SK-N-MC (cell line): ENCODE data around the gene SIX2.
A peak's percentile ranks its signal among the peaks of the same experiment; 100 is the strongest.

Source experiments
- DNase-seq: peaks from one replicate; pipeline ENCODE4 v3.0.0-alpha.2; 2011; ENCODE audit warnings: low read depth, low spot score
- H3K27ac ChIP-seq: fragments of 200-600 bp; sonication (generic); 2 replicates; pipeline ENCODE4 v1.5.1; 2016; ENCODE audit warnings: mixed run types
- H3K36me3 ChIP-seq: fragments of 200-600 bp; sonication (generic); 2 replicates; pipeline ENCODE4 v1.6.1; 2017; ENCODE audit warnings: antibody characterized with exemption, low read length, mixed read lengths; ENCODE audit not compliant: insufficient read depth
- H3K4me3 ChIP-seq: fragments of 200-600 bp; sonication (generic); 2 replicates; pipeline ENCODE4 v1.5.1; 2016
- H3K9ac ChIP-seq: fragments of 200-600 bp; sonication (generic); 2 replicates; pipeline ENCODE4 v1.8.0; 2017; ENCODE audit warnings: mixed run types, mixed read lengths; ENCODE audit not compliant: insufficient read length
- H3K9me3 ChIP-seq: fragments of 200-600 bp; sonication (generic); 2 replicates; pipeline ENCODE4 v1.6.1; 2017; ENCODE audit warnings: low read depth, mild to moderate bottlenecking, antibody characterized with exemption, low read length, moderate library complexity, mixed read lengths
- EZH2 ChIP-seq: fragments of 200-600 bp; sonication (generic); IDR thresholded peaks from one replicate; pipeline ENCODE4 v1.6.1; 2017; ENCODE audit warnings: antibody characterized with exemption
- FOXP2 ChIP-seq: optimal IDR thresholded peaks from 2 replicates; pipeline ENCODE3; 2011; ENCODE audit warnings: mild to moderate bottlenecking, moderate library complexity; ENCODE audit not compliant: insufficient read depth; ENCODE audit errors: extremely low read length, control extremely low read depth
- POLR2AphosphoS5 ChIP-seq: IDR thresholded peaks from 2 replicates; pipeline ENCODE4 v1.6.1; 2012; ENCODE audit warnings: mild to moderate bottlenecking, low read depth, low read length, borderline replicate concordance

SIX2 gene

DNA sequence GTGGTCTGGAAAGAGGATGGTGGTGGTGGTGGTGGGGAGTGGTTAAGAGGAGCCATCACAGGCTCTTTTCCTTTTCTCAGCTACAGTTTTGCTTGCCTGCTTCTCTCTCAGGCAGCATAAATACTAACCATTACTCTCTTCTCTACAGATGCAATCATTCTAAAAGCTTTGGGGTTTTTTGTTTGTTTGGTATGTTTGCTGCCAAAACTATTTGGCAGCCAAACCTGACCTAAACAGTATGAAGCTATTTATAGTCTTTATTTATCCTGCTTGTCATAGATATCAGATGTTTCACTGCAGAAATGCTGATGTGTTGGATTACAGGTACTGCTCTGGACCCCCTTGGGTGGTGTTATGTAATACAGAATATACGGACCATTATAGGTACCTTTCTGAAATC, 52.4 kb downstream of the SIX2 start:
- no peak overlapping the region for H3K9ac ChIP-seq
- H3K36me3 ChIP-seq = no peaks in the 10 kb centered on the region
- H3K9me3 ChIP-seq = no peaks in the 10 kb centered on the region
- H3K27ac ChIP-seq = no peak overlapping the region
- no peak overlapping the region for H3K4me3 ChIP-seq
- DNase-seq = no peak
- no peak for TF ChIP-seq FOXP2
- no peak for TF ChIP-seq POLR2AphosphoS5
- TF ChIP-seq EZH2 = no peak

DNA sequence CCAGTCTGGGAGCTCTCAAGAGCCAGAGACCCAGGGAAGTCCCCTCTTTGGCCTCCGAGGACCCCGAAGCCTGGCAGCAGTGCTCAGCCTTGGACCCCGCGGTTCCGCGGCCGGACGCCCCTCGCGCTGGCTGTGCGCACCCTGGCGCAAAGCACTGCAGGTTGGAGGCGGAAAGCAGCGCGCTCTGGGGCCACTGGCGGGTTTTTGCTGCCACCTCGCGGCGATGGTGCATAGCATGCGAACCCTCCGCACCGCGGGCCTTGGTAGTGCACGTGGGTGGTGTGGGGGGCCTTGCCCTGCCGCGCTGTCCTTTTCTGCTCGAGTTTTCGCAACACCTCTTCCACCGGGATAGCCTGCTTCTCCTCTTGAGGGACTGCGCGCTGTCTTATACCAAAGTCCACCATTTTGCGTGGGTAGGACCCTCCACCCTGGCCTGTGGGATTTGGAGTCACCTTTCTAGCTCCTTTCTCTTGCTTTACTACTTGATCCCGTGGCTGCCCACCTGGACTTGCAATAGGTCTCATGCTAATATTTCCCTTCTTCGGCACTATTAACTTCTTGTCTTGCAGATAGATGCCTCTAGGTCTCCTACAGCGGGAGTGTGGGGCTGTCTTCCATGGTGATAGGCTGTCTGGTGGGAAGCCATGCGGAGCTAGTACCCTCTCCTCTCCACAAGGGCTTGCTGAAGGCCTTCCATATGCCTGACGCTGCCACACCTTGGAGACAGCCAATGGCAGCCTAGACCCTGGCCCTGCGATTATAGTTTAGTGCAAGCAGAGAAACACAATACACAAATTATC, 53.5 kb downstream of the SIX2 start:
- Histone ChIP-seq H3K9ac (no peak overlapping the region), H3K36me3 (no peaks in the 10 kb centered on the region), H3K27ac (no peak overlapping the region), H3K9me3 (no peaks in the 10 kb centered on the region), H3K4me3 (peak overlapping the region; percentile 49)
- no peak for TF ChIP-seq EZH2
- TF ChIP-seq POLR2AphosphoS5 = no peak
- peak; percentile 16 for TF ChIP-seq FOXP2
- DNase-seq = no peak
